GM13977 (cell line): ENCODE measurements around the gene KDM4C.
"Not testable (repeated sequence)": the region's sequence is repeated elsewhere in the genome, so short reads cannot be mapped to it uniquely, and the experiment has no call there.

Experiments used
- DNase-seq: peaks from one replicate; pipeline ENCODE4 v3.0.0; 2012; ENCODE audit warnings: low spot score
- in situ Hi-C: fragments of 300-500 bp; cut with MboI; formaldehyde crosslinking; loops from one replicate; pipeline ENCODE4 v1.12.0; 2022; ENCODE audit warnings: low sequenced_read_pairs, low pct_unique_long_range_greater_than_20kb, mixed read lengths, inconsistent platforms; ENCODE audit not compliant: unreplicated experiment
- TF ChIP-seq, protein P1 (sequence below): IDR thresholded peaks from 2 replicates; pipeline ENCODE4 v1.5.1; 2012; ENCODE audit warnings: mild to moderate bottlenecking, control low read depth; ENCODE audit not compliant: insufficient read depth; ENCODE audit errors: extremely low read depth, missing control alignments

The KDM4C gene

DNA sequence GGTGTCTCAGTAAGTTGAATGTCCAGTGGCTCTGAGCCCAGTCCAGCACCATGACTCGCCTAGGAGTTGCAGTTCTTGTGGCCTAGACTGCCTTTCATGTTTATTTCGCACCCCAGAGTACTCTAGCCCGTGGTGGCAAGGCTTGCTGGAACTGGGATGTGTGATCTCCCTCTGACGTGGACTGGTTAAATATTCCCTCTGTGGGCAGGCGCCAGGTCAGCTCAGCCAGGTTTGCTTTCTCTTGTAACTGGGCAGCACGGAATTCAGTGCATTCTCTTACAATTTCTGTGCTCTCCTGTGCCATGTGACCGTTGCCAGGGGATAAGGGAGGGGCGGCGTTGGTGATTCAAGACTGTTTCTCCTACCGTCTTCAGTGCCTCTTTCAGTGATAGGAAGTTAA lies 270.8 kb downstream of the KDM4C start:
- in situ Hi-C loops: no loop called here
- TF ChIP-seq, protein P1, sequence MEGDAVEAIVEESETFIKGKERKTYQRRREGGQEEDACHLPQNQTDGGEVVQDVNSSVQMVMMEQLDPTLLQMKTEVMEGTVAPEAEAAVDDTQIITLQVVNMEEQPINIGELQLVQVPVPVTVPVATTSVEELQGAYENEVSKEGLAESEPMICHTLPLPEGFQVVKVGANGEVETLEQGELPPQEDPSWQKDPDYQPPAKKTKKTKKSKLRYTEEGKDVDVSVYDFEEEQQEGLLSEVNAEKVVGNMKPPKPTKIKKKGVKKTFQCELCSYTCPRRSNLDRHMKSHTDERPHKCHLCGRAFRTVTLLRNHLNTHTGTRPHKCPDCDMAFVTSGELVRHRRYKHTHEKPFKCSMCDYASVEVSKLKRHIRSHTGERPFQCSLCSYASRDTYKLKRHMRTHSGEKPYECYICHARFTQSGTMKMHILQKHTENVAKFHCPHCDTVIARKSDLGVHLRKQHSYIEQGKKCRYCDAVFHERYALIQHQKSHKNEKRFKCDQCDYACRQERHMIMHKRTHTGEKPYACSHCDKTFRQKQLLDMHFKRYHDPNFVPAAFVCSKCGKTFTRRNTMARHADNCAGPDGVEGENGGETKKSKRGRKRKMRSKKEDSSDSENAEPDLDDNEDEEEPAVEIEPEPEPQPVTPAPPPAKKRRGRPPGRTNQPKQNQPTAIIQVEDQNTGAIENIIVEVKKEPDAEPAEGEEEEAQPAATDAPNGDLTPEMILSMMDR: no peak
- DNase-seq: no peak

DNA sequence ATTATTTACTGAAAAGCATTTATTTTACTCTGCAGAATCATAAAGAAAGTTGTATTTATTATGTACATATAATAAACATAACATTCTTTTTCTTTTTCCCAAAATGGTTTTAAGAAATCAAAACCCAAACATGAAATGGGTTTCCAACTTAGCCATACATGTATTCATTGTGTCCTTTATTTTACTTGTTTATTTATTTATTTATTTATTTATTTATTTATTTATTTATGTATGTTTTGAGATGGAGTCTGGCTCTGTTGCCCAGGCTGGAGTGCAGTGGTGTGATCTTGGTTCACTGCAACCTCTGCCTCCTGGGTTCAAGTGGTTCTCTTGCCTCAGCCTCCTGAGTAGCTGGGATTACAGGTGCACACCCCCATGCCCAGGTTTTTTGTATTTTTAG lies 273.2 kb downstream of the KDM4C start:
- DNase-seq, in situ Hi-C loops: not testable (repeated sequence)

DNA sequence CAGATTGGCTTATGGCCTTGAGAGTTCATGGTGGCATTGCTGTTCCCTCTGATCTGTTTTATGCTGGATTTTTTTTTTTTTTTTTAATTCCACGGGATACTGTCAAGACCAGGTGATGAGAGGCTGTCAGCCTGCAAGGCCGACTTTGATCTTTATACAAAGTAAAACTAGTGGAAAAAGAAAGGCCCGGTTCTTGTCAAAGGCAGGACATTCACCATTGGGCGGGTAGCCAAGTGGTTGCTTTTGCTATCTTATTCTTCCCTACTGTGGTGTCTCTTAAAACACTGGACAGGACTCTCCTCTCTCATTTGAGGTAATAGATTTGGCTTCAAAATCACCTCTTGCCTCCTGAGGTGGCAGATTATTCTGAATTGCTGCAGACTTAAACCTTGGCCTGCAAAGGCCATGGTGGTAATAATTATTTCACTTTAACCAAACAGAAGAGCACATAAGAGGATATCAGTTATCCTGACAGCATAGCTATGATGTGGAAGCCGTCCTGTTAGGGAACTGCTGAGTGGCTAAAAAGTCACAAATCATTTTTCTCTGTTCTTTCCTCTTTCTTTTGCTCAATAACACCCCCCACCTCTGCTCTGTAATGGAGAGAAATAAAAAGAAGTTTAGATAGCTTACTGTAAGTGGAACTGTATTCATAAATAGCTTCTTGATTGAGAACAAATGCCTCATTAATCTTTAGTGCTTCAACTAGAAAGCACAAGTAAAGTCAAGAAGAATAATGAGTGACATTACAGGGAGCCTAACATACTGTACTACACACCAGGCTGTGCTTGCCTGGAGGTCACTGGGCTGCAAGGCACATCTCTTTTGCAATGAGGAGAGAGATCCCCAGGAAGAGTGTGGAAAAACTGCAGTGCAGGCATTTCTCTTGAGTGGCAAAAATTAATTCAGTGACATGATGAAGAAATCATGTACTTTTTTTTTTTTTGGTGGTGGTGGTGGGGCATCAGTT lies 275.6 kb downstream of the KDM4C start:
- in situ Hi-C loops: no loop called here
- TF ChIP-seq, protein P1: no peak
- DNase-seq: no peak

DNA sequence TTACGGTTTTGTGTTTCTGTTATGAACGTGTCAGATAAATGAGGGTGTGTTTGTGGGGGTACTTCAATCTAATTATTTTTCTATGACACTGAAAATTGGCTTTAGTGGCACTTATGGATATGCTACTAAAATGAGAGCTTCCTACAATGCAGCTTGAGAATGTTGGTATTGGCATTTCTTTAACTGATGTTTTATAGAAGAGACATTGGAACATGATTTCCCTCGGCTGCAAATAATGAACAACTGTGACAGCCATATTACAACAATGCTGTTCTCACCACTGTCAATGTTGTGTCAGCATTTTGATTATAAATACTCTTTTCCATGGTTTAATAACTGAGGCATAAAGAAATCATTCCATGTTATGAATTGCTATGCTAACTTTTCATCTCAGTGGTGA lies 279.4 kb downstream of the KDM4C start:
- TF ChIP-seq, protein P1: no peak
- in situ Hi-C loops: no loop called here
- no peak for DNase-seq

DNA sequence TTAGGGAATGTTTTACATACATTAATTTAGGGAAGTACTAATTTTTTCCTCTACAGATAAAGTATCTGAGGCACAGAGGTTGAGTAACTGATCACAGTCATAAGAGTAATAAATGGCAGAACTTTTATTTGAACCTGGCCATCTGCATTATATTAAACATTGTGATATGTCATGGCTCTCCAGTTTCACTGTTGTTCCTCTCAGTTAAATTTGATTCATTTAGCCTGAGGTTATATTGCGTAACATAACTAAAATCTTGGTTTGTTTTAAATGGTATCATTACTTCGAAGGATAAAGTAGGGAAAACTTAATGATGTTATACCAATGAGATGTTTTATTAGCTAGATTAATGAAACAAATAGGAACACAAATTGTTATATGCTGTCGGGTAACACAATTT lies 284.4 kb downstream of the KDM4C start:
- TF ChIP-seq, protein P1: no peak
- in situ Hi-C loops: loop anchor here (10.0 kb wide), 1 partner anchor 147 kb away; no protein-coding TSS in a partner anchor
- no peak for DNase-seq

DNA sequence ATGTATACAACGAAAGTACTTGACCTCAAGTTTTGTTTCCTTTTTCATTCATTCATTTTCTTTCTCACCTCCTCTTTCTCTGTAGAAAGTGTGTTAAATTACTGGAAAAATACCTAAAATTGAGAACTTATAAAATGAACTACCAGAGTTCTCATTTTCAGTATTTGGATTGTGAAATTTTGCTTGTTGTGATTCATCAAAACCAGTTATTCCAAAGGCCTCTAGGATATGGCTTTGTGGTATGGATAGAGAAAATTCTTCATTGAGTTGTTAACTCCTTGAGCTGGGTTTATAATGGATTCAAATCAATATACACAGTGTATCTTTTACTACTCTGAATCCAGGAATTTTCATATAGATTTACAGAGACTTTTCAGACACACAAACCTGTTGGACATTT lies 287.6 kb downstream of the KDM4C start:
- TF ChIP-seq, protein P1: no peak
- in situ Hi-C loops: loop anchor here (10.0 kb wide), 1 partner anchor 151 kb away; no protein-coding TSS in a partner anchor
- no peak for DNase-seq

DNA sequence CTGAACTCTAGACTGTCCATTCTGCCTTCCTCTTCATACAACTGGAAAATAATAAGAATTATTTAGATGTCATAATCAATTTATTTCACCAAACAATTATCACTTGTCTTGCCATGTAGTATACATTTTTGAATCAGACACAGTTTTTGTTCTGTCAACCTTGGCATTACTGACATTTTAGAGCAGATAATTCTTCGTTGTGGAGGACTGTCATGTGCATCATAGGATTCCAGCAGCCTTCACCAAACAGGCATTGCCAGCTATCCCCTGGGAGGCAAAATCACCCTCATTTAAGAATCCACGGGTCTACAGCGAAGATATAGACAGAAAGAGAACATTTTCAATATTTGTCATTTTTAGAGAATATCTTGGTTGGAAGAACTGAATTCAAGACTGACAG lies 293.9 kb downstream of the KDM4C start:
- DNase-seq: no peak
- in situ Hi-C loops: loop anchor here (25.0 kb wide), 1 partner anchor 486 kb away; no protein-coding TSS in a partner anchor
- TF ChIP-seq, protein P1: no peak
